Natural killer cell (primary cell): Measurements from ENCODE around the gene FBXL16. TPM values are rescaled to one million over a fixed set of nuclear protein-coding genes. Genes with fewer than 3 reads are reported as not detected.

ENCODE experiments used
- ATAC-seq, 3 donors: fragments of 150-1000 bp in 2 of 3; fragments of 200-7000 bp in 1 of 3; cut with Tn5 transposase; 1 replicate in 1 of 3; 2 replicates in 2 of 3; pipeline ENCODE4 v1.10.0; 2021; ENCODE audit warnings: mild to moderate bottlenecking in 2 of 3, moderate library complexity in 2 of 3
- DNase-seq, 2 donors: peaks; one replicate each; pipeline versions ENCODE4 v3.0.0 to v3.0.0-alpha.2; 2013 to 2021; ENCODE audit warnings: mixed read lengths in 1 of 2
- H3K27ac ChIP-seq: one replicate; pipeline ENCODE4 v1.5.1; 2013; ENCODE audit warnings: mild to moderate bottlenecking, low read length
- H3K27me3 ChIP-seq: one replicate; pipeline ENCODE4 v1.6.1; 2013; ENCODE audit warnings: low read length; ENCODE audit not compliant: control insufficient read depth, insufficient read depth
- H3K36me3 ChIP-seq: one replicate; pipeline ENCODE4 v1.6.1; 2013; ENCODE audit warnings: low read length; ENCODE audit not compliant: control insufficient read depth, insufficient read depth
- H3K4me1 ChIP-seq: one replicate; pipeline ENCODE4 v1.6.1; 2013; ENCODE audit warnings: low read length; ENCODE audit not compliant: control insufficient read depth, insufficient read depth
- H3K4me3 ChIP-seq: one replicate; pipeline ENCODE4 v1.5.1; 2013; ENCODE audit warnings: low read length
- H3K9me3 ChIP-seq: one replicate; pipeline ENCODE4 v1.6.1; 2013; ENCODE audit warnings: low read length; ENCODE audit not compliant: control insufficient read depth, insufficient read depth
- H3K27ac Mint-ChIP-seq, 2 donors: one replicate each; pipeline ENCODE4 v1.8.0; 2022; ENCODE audit warnings: mild to moderate bottlenecking in 2 of 2, mixed read lengths in 2 of 2, moderate library complexity in 1 of 2
- H3K27me3 Mint-ChIP-seq, 2 donors: one replicate each; pipeline ENCODE4 v1.8.0; 2022; ENCODE audit warnings: low read depth in 2 of 2, mixed read lengths in 2 of 2
- H3K36me3 Mint-ChIP-seq: one replicate; pipeline ENCODE4 v1.8.0; 2022; ENCODE audit warnings: mixed read lengths
- H3K4me1 Mint-ChIP-seq, 2 donors: one replicate each; pipeline ENCODE4 v1.8.0; 2022; ENCODE audit warnings: mixed read lengths in 2 of 2
- H3K4me3 Mint-ChIP-seq: one replicate; pipeline ENCODE4 v1.8.0; 2022; ENCODE audit warnings: mild to moderate bottlenecking, moderate library complexity, mixed read lengths
- H3K9me3 Mint-ChIP-seq, 2 donors: one replicate each; pipeline ENCODE4 v1.8.0; 2022; ENCODE audit warnings: mixed read lengths in 2 of 2
- CTCF ChIP-seq: fragments of 200-600 bp; IDR thresholded peaks from one replicate; pipeline ENCODE4 v1.8.0; 2022; ENCODE audit warnings: antibody characterized with exemption
- WGBS: methylation state at CpG from one replicate; pipeline ENCODE4 v1.1.7; 2013; ENCODE audit warnings: missing lambda C conversion rate; ENCODE audit not compliant: insufficient coverage; 5-methylcytosine and 5-hydroxymethylcytosine counted together
- intact Hi-C: fragments of 100-400 bp; cut with micrococcal nuclease; formaldehyde crosslinking; loops from one replicate; pipeline ENCODE4 v1.14.2; 2022
- total RNA-seq, 4 donors: library from RNA; stranded (reverse); fragments of 120-200 nt in 1 of 4; gene quantifications; one replicate each; pipeline versions ENCODE4 v1.2.3 to v1.2.4, GENCODE V29; 2013 to 2022

FBXL16 gene
- total RNA-seq, 3 donors from 2014 or later (not counting 1 experiment from before 2014, with no cell fraction given), result 0.48 to 0.79 TPM; not detected in 1

- peak in 1 of 2 donors; percentile 43 for DNase-seq
- Mint-ChIP-seq H3K4me1 (peaks cover 0 to 28% of the 10 kb centered on the region in 2 donors), H3K4me3 (peak overlapping the region; percentile 87), H3K27me3 (no peaks in the 10 kb centered on the region), H3K36me3 (no peaks in the 10 kb centered on the region), H3K27ac (peak overlapping the region; percentile 69 to 80), H3K9me3 (no peaks in the 10 kb centered on the region)
- Histone ChIP-seq H3K9me3 (no peaks in the 10 kb centered on the region), H3K36me3 (no peaks in the 10 kb centered on the region), H3K27ac (peak overlapping the region; percentile 65), H3K27me3 (peaks cover 10% of the 10 kb centered on the region), H3K4me3 (peak overlapping the region; percentile 8), H3K4me1 (peaks cover 44% of the 10 kb centered on the region)
- intact Hi-C loops, result loop anchor here (10.0 kb wide), 1 partner anchor 335 kb away; no protein-coding TSS in a partner anchor
- TF ChIP-seq CTCF, result no peak
- WGBS, result 7% methylated on average over 15 of the region's 16 CpGs
- ATAC-seq, result no peak
Observed at GRCh38 chr16:719815-720446, 14.3 kb upstream of the FBXL16 start.

GRCh38 chr16:718922-719321 is 13.3 kb upstream of the FBXL16 start:
- Mint-ChIP-seq H3K27ac (peak overlapping the region in 1 of 2 donors; percentile 80), H3K4me3 (peak overlapping the region; percentile 59), H3K27me3 (peaks cover 0 to 4% of the 10 kb centered on the region in 2 donors), H3K9me3 (no peaks in the 10 kb centered on the region), H3K4me1 (peaks cover 0 to 28% of the 10 kb centered on the region in 2 donors), H3K36me3 (no peaks in the 10 kb centered on the region)
- intact Hi-C loops, result loop anchor here (10.0 kb wide), 1 partner anchor 336 kb away; no protein-coding TSS in a partner anchor
- Histone ChIP-seq H3K27me3 (peaks cover 10% of the 10 kb centered on the region), H3K36me3 (no peaks in the 10 kb centered on the region), H3K4me1 (peaks cover 51% of the 10 kb centered on the region), H3K27ac (no peak overlapping the region), H3K4me3 (no peak overlapping the region), H3K9me3 (no peaks in the 10 kb centered on the region)
- no peak for TF ChIP-seq CTCF
- ATAC-seq (no peak), DNase-seq (no peak)
- WGBS, result 85% methylated on average over 5 of the region's 6 CpGs

GRCh38 chr16:718389-718788 is 12.8 kb upstream of the FBXL16 start:
- no peak overlapping the region for H3K27ac ChIP-seq
- Mint-ChIP-seq H3K9me3 (no peaks in the 10 kb centered on the region), H3K4me1 (peaks cover 0 to 28% of the 10 kb centered on the region in 2 donors), H3K27ac (no peak overlapping the region), H3K4me3 (no peak overlapping the region), H3K27me3 (peaks cover 0 to 4% of the 10 kb centered on the region in 2 donors), H3K36me3 (no peaks in the 10 kb centered on the region)
- no peak overlapping the region for H3K4me3 ChIP-seq
- intact Hi-C loops, result loop anchor here (10.0 kb wide), 1 partner anchor 336 kb away; no protein-coding TSS in a partner anchor
- no peak for ATAC-seq
- WGBS, result 93% methylated on average over 9 of the region's 9 CpGs
- no peak for DNase-seq
- H3K4me1 ChIP-seq, result peaks cover 51% of the 10 kb centered on the region
- no peak for TF ChIP-seq CTCF
- no peaks in the 10 kb centered on the region for H3K36me3 ChIP-seq
- peaks cover 10% of the 10 kb centered on the region for H3K27me3 ChIP-seq
- H3K9me3 ChIP-seq, result no peaks in the 10 kb centered on the region
